SK-N-SH (cell line): ENCODE data around the gene FMN2. TPM values are rescaled to one million over a fixed set of nuclear protein-coding genes. Genes with fewer than 3 reads are reported as not detected.
A peak's percentile ranks its signal among the peaks of the same experiment; 100 is the strongest.
"Not testable (repeated sequence)": the region's sequence is repeated elsewhere in the genome, so short reads cannot be mapped to it uniquely, and the experiment has no call there.

Experiments
- CTCF ChIA-PET: fragments of 300-600, 350-600 bp; formaldehyde crosslinking; extraction: SDS; loops from one replicate; lab custom pipeline; 2021; lab: Yijun Ruan, JAX
- POLR2A ChIA-PET: fragments of 350-600 bp; sonication (Branson Sonifier 250); formaldehyde crosslinking; extraction: SDS; loops from one replicate; lab custom pipeline; 2020; ENCODE audit warnings: antibody characterized with exemption, inconsistent platforms; lab: Yijun Ruan, JAX
- DNase-seq: peaks from one replicate; pipeline ENCODE4 v3.0.0; 2012
- H2AFZ ChIP-seq: fragments of 200-600 bp; sonication (generic); 2 replicates; pipeline ENCODE4 v1.8.1; 2016; ENCODE audit warnings: antibody characterized with exemption, mild to moderate bottlenecking, low read depth
- H3F3A ChIP-seq: fragments of 200-600 bp; sonication (generic); replicated peaks from 2 replicates; pipeline ENCODE3; 2016; ENCODE audit warnings: antibody characterized with exemption, mild to moderate bottlenecking; ENCODE audit not compliant: insufficient read depth
- H3K27ac ChIP-seq, 2 experiments: fragments of 200-500 bp in 1 of 2; fragments of 200-600 bp in 1 of 2; sonication (Bioruptor generic) in 1 of 2; sonication (generic), shearing (Covaris generic) in 1 of 2; 2 replicates each; pipeline versions ENCODE4 v1.5.1 to v1.6.1; 2014 to 2016; ENCODE audit warnings: low read depth in 2 of 2, inconsistent platforms in 1 of 2, low read length in 1 of 2, mild to moderate bottlenecking in 1 of 2, mixed read lengths in 1 of 2
- H3K27me3 ChIP-seq: fragments of 200-600 bp; sonication (generic), shearing (Covaris generic); 2 replicates; pipeline ENCODE4 v1.6.1; 2016; ENCODE audit warnings: mixed run types; ENCODE audit not compliant: insufficient read depth
- H3K36me3 ChIP-seq, 2 experiments: fragments of 200-500 bp in 1 of 2; fragments of 200-600 bp in 1 of 2; sonication (Bioruptor generic) in 1 of 2; sonication (generic) in 1 of 2; replicated peaks in 1 of 2; 2 replicates each; pipeline versions ENCODE3 to v1.5.1; 2014 to 2016; ENCODE audit warnings: low read length in 1 of 2, mild to moderate bottlenecking in 1 of 2; ENCODE audit not compliant: insufficient read depth in 2 of 2, control insufficient read depth in 1 of 2
- H3K4me1 ChIP-seq, 2 experiments: fragments of 200-500 bp in 1 of 2; fragments of 200-600 bp in 1 of 2; sonication (Bioruptor generic) in 1 of 2; sonication (generic), shearing (Covaris generic) in 1 of 2; 2 replicates each; pipeline versions ENCODE4 v1.5.1 to v1.6.1; 2014 to 2016; ENCODE audit warnings: low read depth in 1 of 2, low read length in 1 of 2, mixed run types in 1 of 2; ENCODE audit not compliant: insufficient read depth in 2 of 2, control insufficient read depth in 1 of 2
- H3K4me2 ChIP-seq: fragments of 200-600 bp; sonication (generic), shearing (Covaris generic); 2 replicates; pipeline ENCODE4 v1.6.1; 2017; ENCODE audit warnings: mixed run types
- H3K4me3 ChIP-seq, 2 experiments: fragments of 200-500 bp in 1 of 2; fragments of 200-600 bp in 1 of 2; sonication (Bioruptor generic) in 1 of 2; sonication (generic), shearing (Covaris generic) in 1 of 2; 2 replicates each; pipeline versions ENCODE4 v1.5.1 to v1.8.1; 2014 to 2016; ENCODE audit warnings: low read depth in 2 of 2, inconsistent platforms in 1 of 2, low read length in 1 of 2, mild to moderate bottlenecking in 1 of 2, mixed read lengths in 1 of 2, moderate library complexity in 1 of 2
- H3K79me2 ChIP-seq: fragments of 200-600 bp; sonication (generic); 2 replicates; pipeline ENCODE4 v1.8.1; 2017; ENCODE audit warnings: mild to moderate bottlenecking; ENCODE audit not compliant: insufficient read depth
- H3K9ac ChIP-seq: fragments of 200-600 bp; sonication (generic); 2 replicates; pipeline ENCODE4 v1.6.1; 2017; ENCODE audit warnings: mixed run types
- H3K9me2 ChIP-seq: fragments of 200-600 bp; sonication (generic); 2 replicates; pipeline ENCODE4 v1.6.1; 2017; ENCODE audit warnings: mixed run types
- H3K9me3 ChIP-seq: fragments of 200-600 bp; sonication (generic); 2 replicates; pipeline ENCODE4 v1.6.1; 2017; ENCODE audit warnings: mixed run types, mild to moderate bottlenecking, moderate library complexity
- H4K20me1 ChIP-seq: fragments of 200-600 bp; sonication (generic); 2 replicates; pipeline ENCODE4 v1.6.1; 2017; ENCODE audit warnings: mild to moderate bottlenecking, mixed run types; ENCODE audit not compliant: insufficient read depth
- MXI1 ChIP-seq: IDR thresholded peaks from 2 replicates; pipeline ENCODE4 v1.6.1; 2012; ENCODE audit warnings: mild to moderate bottlenecking, low read depth, low read length, improper control_type of control experiment
- RAD21 ChIP-seq: IDR thresholded peaks from 2 replicates; pipeline ENCODE4 v1.6.1; 2012; ENCODE audit warnings: mild to moderate bottlenecking, low read length
- RFX5 ChIP-seq: IDR thresholded peaks from 2 replicates; pipeline ENCODE4 v1.6.1; 2012; ENCODE audit warnings: mild to moderate bottlenecking, improper control_type of control experiment, low read length
- SMC3 ChIP-seq: IDR thresholded peaks from 2 replicates; pipeline ENCODE4 v1.6.1; 2012; ENCODE audit warnings: low read depth, low read length, improper control_type of control experiment
- TAF1 ChIP-seq: IDR thresholded peaks from 2 replicates; pipeline ENCODE4 v1.6.1; 2012; ENCODE audit warnings: low read depth, mild to moderate bottlenecking, low read length, moderate library complexity, borderline replicate concordance
- TCF12 ChIP-seq: IDR thresholded peaks from 2 replicates; pipeline ENCODE4 v1.4.0; 2012
- YY1 ChIP-seq: IDR thresholded peaks from 2 replicates; pipeline ENCODE4 v1.4.0; 2012; ENCODE audit warnings: low read depth, mild to moderate bottlenecking
- WGBS: methylation state at CpG from one replicate; pipeline ENCODE4 v1.1.6; 2017; ENCODE audit warnings: low lambda C conversion rate; 5-methylcytosine and 5-hydroxymethylcytosine counted together
- polyA plus RNA-seq, 3 experiments: library from polyadenylated mRNA; depleted of rRNA; stranded (reverse); fragments of >200 nt; gene quantifications; 2 replicates each; pipeline ENCODE4 v1.2.3, GENCODE V29; 2012
- TF ChIP-seq, protein P1 (sequence below): fragments of 150-350 bp; IDR thresholded peaks from 2 replicates; pipeline ENCODE4 v1.6.1; 2016; ENCODE audit warnings: mild to moderate bottlenecking, low read depth, low read length
- TF ChIP-seq, protein P2 (sequence below): IDR thresholded peaks from 2 replicates; pipeline ENCODE4 v1.6.1; 2012; ENCODE audit warnings: mild to moderate bottlenecking, low read depth, low read length, moderate library complexity
- TF ChIP-seq, protein P3 (sequence below): IDR thresholded peaks from 2 replicates; pipeline ENCODE4; 2012

FMN2 gene
- polyA plus RNA-seq, 1 of the 3 experiments (the other 2 are of a cell fraction): 7.2 TPM

DNA sequence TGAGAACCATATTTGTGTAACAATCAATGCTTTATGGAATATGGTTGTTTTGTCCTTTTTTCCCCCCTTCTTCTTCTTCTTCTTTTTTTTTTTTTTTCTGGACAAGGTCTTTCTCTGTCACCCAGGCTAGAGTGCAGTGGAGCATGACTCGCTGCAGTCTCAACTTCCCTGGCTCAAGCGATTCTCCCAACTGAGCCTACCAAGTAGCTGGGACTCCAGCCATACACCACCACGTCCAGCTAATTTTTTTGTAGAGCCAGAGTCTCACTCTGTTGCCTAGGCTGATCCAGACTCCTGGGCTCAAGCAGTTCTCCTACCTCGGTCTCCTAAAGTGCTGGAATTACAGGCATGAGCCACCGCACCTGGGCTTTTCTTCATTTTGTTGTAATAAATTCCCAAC is 86.7 kb downstream of the FMN2 start:
- Histone ChIP-seq H3F3A (peaks cover 8% of the 10 kb centered on the region), H3K4me1 (no peaks in the 10 kb centered on the region), H3K79me2 (peaks cover 41% of the 10 kb centered on the region), H3K4me2 (no peak overlapping the region), H3K9me2 (no peaks in the 10 kb centered on the region), H3K27ac (no peak overlapping the region), H3K9me3 (no peaks in the 10 kb centered on the region), H2AFZ (no peak overlapping the region), H3K36me3 (peaks cover 28 to 30% of the 10 kb centered on the region in 2 experiments), H3K9ac (no peak overlapping the region), H3K27me3 (no peaks in the 10 kb centered on the region), H4K20me1 (no peaks in the 10 kb centered on the region), H3K4me3 (no peak overlapping the region)
- WGBS: 91% methylated on average over 5 of the region's 5 CpGs
- no peak for TF ChIP-seq RFX5
- TF ChIP-seq TAF1: no peak
- no peak for TF ChIP-seq SMC3
- TF ChIP-seq, protein P1, sequence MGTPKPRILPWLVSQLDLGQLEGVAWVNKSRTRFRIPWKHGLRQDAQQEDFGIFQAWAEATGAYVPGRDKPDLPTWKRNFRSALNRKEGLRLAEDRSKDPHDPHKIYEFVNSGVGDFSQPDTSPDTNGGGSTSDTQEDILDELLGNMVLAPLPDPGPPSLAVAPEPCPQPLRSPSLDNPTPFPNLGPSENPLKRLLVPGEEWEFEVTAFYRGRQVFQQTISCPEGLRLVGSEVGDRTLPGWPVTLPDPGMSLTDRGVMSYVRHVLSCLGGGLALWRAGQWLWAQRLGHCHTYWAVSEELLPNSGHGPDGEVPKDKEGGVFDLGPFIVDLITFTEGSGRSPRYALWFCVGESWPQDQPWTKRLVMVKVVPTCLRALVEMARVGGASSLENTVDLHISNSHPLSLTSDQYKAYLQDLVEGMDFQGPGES: no peak
- TF ChIP-seq YY1: no peak
- ChIA-PET POLR2A (no interaction called here), CTCF (interaction anchor here (0.8 kb wide), 1 partner anchor 11 kb away, joined by 3 read pairs; no protein-coding TSS in a partner anchor)
- DNase-seq: no peak

DNA sequence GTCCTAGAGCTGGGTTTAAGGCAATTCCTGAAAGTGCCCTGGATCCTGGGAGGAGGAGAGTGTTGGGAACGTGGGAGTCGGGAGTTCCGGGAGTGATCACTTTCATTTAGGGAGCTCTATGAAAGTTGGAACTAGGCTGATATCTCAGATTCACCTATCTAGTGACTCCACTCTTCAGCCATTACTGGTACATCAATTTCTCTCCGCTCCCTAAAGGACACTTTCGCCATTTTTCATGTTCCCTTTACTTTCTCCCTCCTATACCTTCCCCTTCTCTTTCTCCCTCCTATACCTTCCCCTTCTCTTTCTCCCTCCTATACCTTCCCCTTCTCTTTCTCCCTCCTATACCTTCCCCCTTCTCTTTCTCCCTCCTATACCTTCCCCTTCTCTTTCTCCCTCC is 93.0 kb downstream of the FMN2 start:
- H3K9me3 ChIP-seq, H3K27me3 ChIP-seq, DNase-seq, H3K9ac ChIP-seq, H3K4me2 ChIP-seq, H4K20me1 ChIP-seq, H2AFZ ChIP-seq, H3K4me3 ChIP-seq, H3K79me2 ChIP-seq, H3K4me1 ChIP-seq, H3K27ac ChIP-seq, POLR2A ChIA-PET, H3K9me2 ChIP-seq: not testable (repeated sequence)
- peaks cover 20% of the 10 kb centered on the region for H3F3A ChIP-seq
- H3K36me3 ChIP-seq: peaks cover 17 to 24% of the 10 kb centered on the region in 2 experiments
- 94% methylated on average over 5 of the region's 5 CpGs for WGBS
- CTCF ChIA-PET: interaction anchor here (1.1 to 5.4 kb wide), 3 partner anchors 12 to 507 kb away, joined by 3 to 63 read pairs (median 4); no protein-coding TSS in a partner anchor

DNA sequence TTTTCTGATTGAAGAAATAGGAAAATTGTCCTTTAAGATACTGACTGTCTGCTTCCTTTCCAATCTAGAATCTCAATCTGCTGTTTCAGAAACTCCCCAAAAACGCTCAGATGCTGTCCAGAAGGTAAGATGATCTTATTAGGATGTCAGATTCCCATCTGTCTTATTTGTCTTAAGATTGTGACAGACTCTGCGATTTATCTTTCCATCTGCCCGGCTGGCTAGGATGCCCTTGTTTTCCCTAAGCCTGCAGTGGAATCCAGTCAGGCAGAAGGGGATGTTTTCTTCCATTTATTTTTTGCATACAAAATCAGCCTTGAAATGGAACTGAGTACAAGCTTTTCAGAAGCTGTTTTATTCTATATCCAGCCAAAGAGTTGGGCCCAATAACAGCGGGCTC is 96.5 kb downstream of the FMN2 start:
- Histone ChIP-seq H3K27me3 (no peaks in the 10 kb centered on the region), H3K36me3 (peaks cover 7 to 16% of the 10 kb centered on the region in 2 experiments), H3F3A (peaks cover 45% of the 10 kb centered on the region), H3K27ac (peak overlapping the region; percentile 24 to 55; a peak in 2 of 4 replicates), H3K9me2 (no peaks in the 10 kb centered on the region), H3K4me3 (no peak overlapping the region), H3K4me2 (no peak overlapping the region), H4K20me1 (no peaks in the 10 kb centered on the region), H3K9me3 (no peaks in the 10 kb centered on the region), H3K9ac (no peak overlapping the region), H3K4me1 (peaks cover 15 to 16% of the 10 kb centered on the region in 2 experiments; a peak in 3 of 4 replicates), H3K79me2 (peaks cover 8% of the 10 kb centered on the region), H2AFZ (no peak overlapping the region)
- ChIA-PET CTCF (interaction anchor here (0.9 to 5.4 kb wide), 20 partner anchors 19 to 542 kb away, joined by 3 to 63 read pairs (median 4); no protein-coding TSS in a partner anchor), POLR2A (no interaction called here)
- DNase-seq: no peak
- no peak for TF ChIP-seq MXI1
- TF ChIP-seq TCF12: peak; percentile 66
- TF ChIP-seq, protein P2, sequence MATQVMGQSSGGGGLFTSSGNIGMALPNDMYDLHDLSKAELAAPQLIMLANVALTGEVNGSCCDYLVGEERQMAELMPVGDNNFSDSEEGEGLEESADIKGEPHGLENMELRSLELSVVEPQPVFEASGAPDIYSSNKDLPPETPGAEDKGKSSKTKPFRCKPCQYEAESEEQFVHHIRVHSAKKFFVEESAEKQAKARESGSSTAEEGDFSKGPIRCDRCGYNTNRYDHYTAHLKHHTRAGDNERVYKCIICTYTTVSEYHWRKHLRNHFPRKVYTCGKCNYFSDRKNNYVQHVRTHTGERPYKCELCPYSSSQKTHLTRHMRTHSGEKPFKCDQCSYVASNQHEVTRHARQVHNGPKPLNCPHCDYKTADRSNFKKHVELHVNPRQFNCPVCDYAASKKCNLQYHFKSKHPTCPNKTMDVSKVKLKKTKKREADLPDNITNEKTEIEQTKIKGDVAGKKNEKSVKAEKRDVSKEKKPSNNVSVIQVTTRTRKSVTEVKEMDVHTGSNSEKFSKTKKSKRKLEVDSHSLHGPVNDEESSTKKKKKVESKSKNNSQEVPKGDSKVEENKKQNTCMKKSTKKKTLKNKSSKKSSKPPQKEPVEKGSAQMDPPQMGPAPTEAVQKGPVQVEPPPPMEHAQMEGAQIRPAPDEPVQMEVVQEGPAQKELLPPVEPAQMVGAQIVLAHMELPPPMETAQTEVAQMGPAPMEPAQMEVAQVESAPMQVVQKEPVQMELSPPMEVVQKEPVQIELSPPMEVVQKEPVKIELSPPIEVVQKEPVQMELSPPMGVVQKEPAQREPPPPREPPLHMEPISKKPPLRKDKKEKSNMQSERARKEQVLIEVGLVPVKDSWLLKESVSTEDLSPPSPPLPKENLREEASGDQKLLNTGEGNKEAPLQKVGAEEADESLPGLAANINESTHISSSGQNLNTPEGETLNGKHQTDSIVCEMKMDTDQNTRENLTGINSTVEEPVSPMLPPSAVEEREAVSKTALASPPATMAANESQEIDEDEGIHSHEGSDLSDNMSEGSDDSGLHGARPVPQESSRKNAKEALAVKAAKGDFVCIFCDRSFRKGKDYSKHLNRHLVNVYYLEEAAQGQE: no peak
- no peak for TF ChIP-seq RAD21
- TF ChIP-seq, protein P3, sequence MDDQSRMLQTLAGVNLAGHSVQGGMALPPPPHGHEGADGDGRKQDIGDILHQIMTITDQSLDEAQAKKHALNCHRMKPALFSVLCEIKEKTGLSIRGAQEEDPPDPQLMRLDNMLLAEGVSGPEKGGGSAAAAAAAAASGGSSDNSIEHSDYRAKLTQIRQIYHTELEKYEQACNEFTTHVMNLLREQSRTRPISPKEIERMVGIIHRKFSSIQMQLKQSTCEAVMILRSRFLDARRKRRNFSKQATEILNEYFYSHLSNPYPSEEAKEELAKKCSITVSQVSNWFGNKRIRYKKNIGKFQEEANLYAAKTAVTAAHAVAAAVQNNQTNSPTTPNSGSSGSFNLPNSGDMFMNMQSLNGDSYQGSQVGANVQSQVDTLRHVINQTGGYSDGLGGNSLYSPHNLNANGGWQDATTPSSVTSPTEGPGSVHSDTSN: peak; percentile 57
- no peak for TF ChIP-seq YY1
- 52% methylated on average over 4 of the region's 4 CpGs for WGBS
